HG03575 (cell line): ENCODE measurements around the gene XRCC2.

ENCODE experiments used
- ATAC-seq: cut with Tn5 transposase; IDR thresholded peaks from one replicate; pipeline ENCODE4 v1.9.1; 2021; ENCODE audit not compliant: unreplicated experiment, insufficient number of reproducible peaks, low FRiP score; ENCODE audit errors: extremely low read depth

Gene XRCC2

DNA sequence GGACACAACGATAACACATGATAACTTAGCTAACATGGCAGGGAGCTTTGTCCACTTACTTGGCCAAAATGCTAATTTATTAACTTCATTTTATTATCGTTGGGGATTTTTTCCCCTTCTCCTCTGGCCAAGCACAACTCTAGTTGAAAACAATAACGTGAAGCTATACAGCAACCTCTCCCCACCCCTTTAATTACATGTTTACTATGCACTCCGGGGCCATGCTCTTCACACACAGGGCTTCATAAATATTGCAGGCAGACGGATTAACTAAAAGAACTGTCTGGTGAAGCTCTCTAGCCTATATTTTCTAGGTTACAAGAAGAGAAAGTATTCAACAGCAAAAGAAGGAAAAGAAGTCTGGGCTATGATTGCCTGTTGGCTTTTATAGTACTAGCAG lies 51.7 kb downstream of the XRCC2 start:
- no peak for ATAC-seq

DNA sequence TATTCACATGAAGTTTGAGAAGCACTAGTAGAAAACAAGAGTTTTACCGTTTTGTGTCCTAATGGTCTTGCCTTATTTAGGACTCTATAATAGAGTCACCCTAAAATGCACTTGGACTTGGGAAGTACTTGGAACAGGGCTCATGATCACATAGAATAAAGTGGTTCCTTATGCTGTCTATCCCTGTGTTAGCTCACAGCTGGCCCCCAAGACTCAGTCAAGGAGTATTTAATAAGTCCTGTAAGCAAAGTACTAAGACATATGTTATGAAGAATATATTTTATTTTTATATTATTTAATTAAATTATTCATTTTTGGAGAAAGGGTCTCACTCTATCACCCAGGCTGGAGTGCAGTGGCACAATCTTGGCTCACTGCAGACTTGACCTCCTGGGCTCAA lies 54.5 kb downstream of the XRCC2 start:
- ATAC-seq = no peak

DNA sequence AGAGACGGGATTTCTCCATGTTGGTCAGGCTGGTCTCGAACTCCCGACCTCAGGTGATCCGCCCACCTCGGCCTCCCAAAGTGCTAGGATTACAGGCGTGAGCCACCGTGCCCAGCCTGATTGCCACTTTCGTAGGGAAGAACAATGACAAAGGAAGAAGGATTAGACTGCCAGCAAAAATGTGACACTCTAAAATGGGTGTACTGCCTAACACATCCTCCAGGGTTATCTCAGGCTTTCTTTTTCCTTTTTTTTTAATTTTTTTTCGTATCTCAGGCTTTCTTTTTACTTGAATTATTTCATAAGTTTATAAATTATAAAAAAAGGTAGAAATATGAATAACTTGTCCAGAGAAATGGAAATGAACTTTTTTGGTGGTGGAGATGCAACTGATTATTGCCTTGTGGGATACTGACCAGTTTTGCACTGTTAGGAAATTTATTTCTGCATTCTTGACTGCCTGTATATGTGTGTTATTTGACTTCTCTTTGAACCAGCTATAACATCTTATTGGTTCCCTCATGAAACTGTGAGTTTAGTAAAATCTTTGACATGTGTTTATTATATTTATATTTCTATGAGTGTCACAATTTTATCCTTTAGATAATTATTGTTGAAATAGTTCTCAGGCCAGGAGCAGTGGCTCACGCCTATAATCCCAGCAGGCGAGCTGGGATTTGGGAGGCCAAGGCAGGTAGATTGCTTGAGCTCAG lies 56.8 kb downstream of the XRCC2 start:
- no peak for ATAC-seq

DNA sequence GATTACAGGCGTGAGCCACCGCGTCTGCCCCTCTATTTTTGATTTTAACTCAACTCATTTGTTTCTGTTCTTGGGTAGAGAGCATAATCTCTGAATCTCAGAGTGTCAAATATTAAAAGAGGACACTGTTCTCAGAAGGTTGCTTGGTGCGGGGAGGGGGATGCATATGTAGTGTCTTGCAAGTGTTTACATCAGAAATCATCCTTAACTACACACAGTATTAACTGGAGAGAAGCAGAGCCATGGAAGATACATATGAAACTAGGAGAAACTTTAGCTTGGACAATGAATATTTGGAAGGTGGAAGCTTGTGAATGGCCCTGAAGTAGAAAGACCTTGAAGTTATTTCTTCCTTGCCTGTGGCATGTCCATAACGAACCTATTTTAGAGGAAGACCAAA lies 57.5 kb downstream of the XRCC2 start:
- no peak for ATAC-seq

DNA sequence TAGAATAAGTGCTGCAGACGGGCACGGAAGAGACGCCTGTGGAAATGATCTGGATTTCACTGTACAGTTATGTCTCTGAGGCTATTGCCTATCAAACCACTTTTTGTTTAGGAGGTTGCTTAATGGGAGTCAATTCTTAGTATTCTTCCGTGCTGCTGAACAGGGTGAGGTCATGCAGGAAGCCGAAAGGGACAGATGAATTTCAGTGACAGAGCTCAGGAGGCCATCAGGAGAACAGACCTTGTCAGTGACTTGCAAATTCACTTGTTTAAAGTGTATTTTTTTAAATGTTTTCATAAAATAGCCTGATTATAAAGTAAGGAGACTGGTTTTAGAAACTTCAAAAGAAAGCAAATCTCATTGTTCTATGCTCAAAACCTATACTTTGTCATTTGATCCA lies 58.9 kb downstream of the XRCC2 start:
- ATAC-seq = no peak

- no peak for ATAC-seq
These were observed 60.8 kb downstream of the XRCC2 start for GRCh38 chr7:152615031-152615741.

GRCh38 chr7:152608656-152609055 lies 67.3 kb downstream of the XRCC2 start:
- ATAC-seq = no peak

- ATAC-seq = no peak
These were observed 67.7 kb downstream of the XRCC2 start for GRCh38 chr7:152608208-152608607.

DNA sequence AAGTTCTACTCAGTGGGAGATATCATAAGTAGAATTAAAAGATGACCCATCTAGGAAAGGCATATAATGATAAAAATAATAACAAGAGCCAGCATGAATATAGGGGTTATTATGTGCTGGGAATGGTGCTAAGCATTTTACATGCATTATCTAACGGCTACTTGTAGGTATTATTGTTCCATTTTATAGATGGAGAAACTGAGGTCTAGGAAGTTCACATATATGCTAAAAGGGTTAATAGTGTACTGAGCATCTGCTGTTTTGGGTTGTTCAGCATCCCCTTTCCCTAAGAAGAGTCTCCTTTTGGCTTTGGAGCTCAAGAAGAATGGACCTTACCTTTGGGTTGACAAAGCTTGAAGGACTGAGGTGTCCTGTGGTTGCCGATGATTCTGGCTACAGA lies 68.9 kb downstream of the XRCC2 start:
- ATAC-seq = no peak

- no peak for ATAC-seq
These were observed 73.0 kb downstream of the XRCC2 start for GRCh38 chr7:152602962-152603361.

- no peak for ATAC-seq
These were observed 74.6 kb downstream of the XRCC2 start for GRCh38 chr7:152601305-152601798.

- ATAC-seq = no peak
These were observed 75.7 kb downstream of the XRCC2 start for GRCh38 chr7:152600266-152600665.

- no peak for ATAC-seq
These were observed 78.4 kb downstream of the XRCC2 start for GRCh38 chr7:152597507-152597906.

- no peak for ATAC-seq
These were observed 79.1 kb downstream of the XRCC2 start for GRCh38 chr7:152596824-152597223.
